HG03354 (cell line): ENCODE measurements around the gene NTF3.

Source experiments
- ATAC-seq: cut with Tn5 transposase; IDR thresholded peaks from one replicate; pipeline ENCODE4 v1.9.1; 2021; ENCODE audit warnings: mild to moderate bottlenecking; ENCODE audit not compliant: unreplicated experiment, poor library complexity, severe bottlenecking

Gene NTF3

GRCh38 chr12:5507944-5508343 lies 76.0 kb downstream of the NTF3 start:
- ATAC-seq = no peak

- no peak for ATAC-seq
Observed at GRCh38 chr12:5509102-5509501, 77.2 kb downstream of the NTF3 start.

- no peak for ATAC-seq
Observed at GRCh38 chr12:5509557-5509956, 77.6 kb downstream of the NTF3 start.

GRCh38 chr12:5510251-5510805 lies 78.4 kb downstream of the NTF3 start:
- ATAC-seq = no peak

GRCh38 chr12:5511256-5511643 lies 79.3 kb downstream of the NTF3 start:
- ATAC-seq = no peak

- no peak for ATAC-seq
Observed at GRCh38 chr12:5511644-5512600, 80.0 kb downstream of the NTF3 start.

GRCh38 chr12:5512601-5512970 lies 80.7 kb downstream of the NTF3 start:
- no peak for ATAC-seq

GRCh38 chr12:5513406-5513805 lies 81.5 kb downstream of the NTF3 start:
- no peak for ATAC-seq

GRCh38 chr12:5514016-5514415 lies 82.1 kb downstream of the NTF3 start:
- ATAC-seq = no peak

GRCh38 chr12:5514545-5514944 lies 82.6 kb downstream of the NTF3 start:
- no peak for ATAC-seq

GRCh38 chr12:5515458-5515857 lies 83.5 kb downstream of the NTF3 start:
- ATAC-seq = no peak

- no peak for ATAC-seq
Observed at GRCh38 chr12:5516371-5517241, 84.7 kb downstream of the NTF3 start.

GRCh38 chr12:5518584-5519365 lies 86.9 kb downstream of the NTF3 start:
- no peak for ATAC-seq

GRCh38 chr12:5520037-5520436 lies 88.1 kb downstream of the NTF3 start:
- ATAC-seq = no peak

GRCh38 chr12:5520831-5521230 lies 88.9 kb downstream of the NTF3 start:
- no peak for ATAC-seq

- no peak for ATAC-seq
Observed at GRCh38 chr12:5521456-5522325, 89.8 kb downstream of the NTF3 start.

GRCh38 chr12:5522432-5523335 lies 90.8 kb downstream of the NTF3 start:
- ATAC-seq = no peak
